Hepatocyte (in vitro differentiated cells): ENCODE measurements around the gene SLC25A33.

ENCODE experiments used
- EZH2 ChIP-seq: fragments of 200-600 bp; sonication (generic); IDR thresholded peaks from 2 replicates; pipeline ENCODE4 v1.6.1; 2016; ENCODE audit warnings: antibody characterized with exemption, mild to moderate bottlenecking, borderline replicate concordance
- EZH2phosphoT487 ChIP-seq: fragments of 200-600 bp; sonication (generic); IDR thresholded peaks from one replicate; pipeline ENCODE4 v1.6.1; 2018; ENCODE audit warnings: antibody characterized with exemption, mild to moderate bottlenecking, low read depth, moderate library complexity; ENCODE audit not compliant: unreplicated experiment, severe bottlenecking
- TF ChIP-seq, protein P1 (sequence below): fragments of 200-600 bp; sonication (generic); IDR thresholded peaks from 2 replicates; pipeline ENCODE4 v1.5.1; 2016; ENCODE audit warnings: antibody characterized with exemption, mild to moderate bottlenecking; ENCODE audit not compliant: poor library complexity

DNA sequence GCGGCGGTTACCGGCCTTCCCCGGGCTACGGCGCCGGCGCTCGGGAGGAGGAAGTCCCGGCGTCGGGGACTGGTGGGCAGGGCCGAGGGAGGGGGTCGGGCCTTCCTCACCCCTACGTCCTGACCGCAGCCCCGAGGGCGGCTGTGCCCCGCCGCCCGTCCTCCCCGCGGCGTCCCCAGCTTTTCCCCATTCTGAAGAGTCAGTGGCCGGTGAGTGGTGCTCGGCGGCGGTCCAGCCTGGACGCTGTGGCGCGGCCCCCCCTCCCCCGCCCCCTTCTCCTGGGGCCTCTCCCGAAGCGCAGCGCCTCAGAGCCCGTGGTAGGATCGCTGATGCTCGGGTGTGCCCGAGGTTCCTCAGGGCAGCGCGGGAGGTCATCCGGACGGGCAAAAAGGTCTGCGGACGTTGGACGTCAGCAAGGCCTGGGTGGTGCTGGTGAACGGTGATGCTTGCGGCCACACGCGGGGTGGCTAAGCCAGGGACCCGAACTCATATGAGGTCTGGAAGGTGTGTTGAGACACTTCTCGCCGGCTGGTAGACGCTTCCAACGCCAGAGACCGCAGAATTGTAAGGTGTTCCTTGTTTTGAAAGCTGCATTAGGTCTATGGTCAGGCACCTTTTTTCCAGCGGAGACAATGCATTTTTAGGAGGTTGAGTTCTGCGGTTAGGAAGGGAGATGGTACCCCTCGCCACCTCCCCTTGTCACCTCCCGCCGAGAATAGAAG, 725 bp downstream of the SLC25A33 start:
- TF ChIP-seq, protein P1, sequence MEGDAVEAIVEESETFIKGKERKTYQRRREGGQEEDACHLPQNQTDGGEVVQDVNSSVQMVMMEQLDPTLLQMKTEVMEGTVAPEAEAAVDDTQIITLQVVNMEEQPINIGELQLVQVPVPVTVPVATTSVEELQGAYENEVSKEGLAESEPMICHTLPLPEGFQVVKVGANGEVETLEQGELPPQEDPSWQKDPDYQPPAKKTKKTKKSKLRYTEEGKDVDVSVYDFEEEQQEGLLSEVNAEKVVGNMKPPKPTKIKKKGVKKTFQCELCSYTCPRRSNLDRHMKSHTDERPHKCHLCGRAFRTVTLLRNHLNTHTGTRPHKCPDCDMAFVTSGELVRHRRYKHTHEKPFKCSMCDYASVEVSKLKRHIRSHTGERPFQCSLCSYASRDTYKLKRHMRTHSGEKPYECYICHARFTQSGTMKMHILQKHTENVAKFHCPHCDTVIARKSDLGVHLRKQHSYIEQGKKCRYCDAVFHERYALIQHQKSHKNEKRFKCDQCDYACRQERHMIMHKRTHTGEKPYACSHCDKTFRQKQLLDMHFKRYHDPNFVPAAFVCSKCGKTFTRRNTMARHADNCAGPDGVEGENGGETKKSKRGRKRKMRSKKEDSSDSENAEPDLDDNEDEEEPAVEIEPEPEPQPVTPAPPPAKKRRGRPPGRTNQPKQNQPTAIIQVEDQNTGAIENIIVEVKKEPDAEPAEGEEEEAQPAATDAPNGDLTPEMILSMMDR = no peak
- TF ChIP-seq EZH2phosphoT487 = no peak
- TF ChIP-seq EZH2 = no peak
